Duodenal mucosa (tissue), 2 donors: Measurements from ENCODE around the gene RPAP3.

Source experiments
- H3K27ac ChIP-seq: one replicate; pipeline ENCODE4 v1.7.0; 2013; ENCODE audit warnings: low read depth, low read length
- H3K27me3 ChIP-seq, 2 donors: one replicate each; pipeline ENCODE4 v1.7.0; 2013; ENCODE audit warnings: low read length in 2 of 2, control low read depth in 1 of 2; ENCODE audit not compliant: insufficient read depth in 2 of 2, control insufficient read depth in 1 of 2
- H3K36me3 ChIP-seq, 2 donors: one replicate each; pipeline ENCODE4 v1.7.0; 2013; ENCODE audit warnings: low read length in 2 of 2, control low read depth in 1 of 2; ENCODE audit not compliant: insufficient read depth in 2 of 2, control insufficient read depth in 1 of 2
- H3K4me1 ChIP-seq, 2 donors: one replicate each; pipeline ENCODE4 v1.7.0; 2013; ENCODE audit warnings: low read length in 2 of 2, control low read depth in 1 of 2; ENCODE audit not compliant: insufficient read depth in 2 of 2, control insufficient read depth in 1 of 2
- H3K4me3 ChIP-seq, 2 donors: one replicate each; pipeline ENCODE4 v1.7.0; 2013; ENCODE audit warnings: low read length in 2 of 2, low read depth in 1 of 2
- H3K9ac ChIP-seq, 2 donors: one replicate each; pipeline ENCODE4 v1.7.0; 2013; ENCODE audit warnings: low read length in 2 of 2, low read depth in 1 of 2
- H3K9me3 ChIP-seq, 2 donors: one replicate each; pipeline ENCODE4 v1.7.0; 2013; ENCODE audit warnings: low read length in 2 of 2, control low read depth in 1 of 2; ENCODE audit not compliant: control insufficient read depth in 1 of 2

The RPAP3 gene

DNA sequence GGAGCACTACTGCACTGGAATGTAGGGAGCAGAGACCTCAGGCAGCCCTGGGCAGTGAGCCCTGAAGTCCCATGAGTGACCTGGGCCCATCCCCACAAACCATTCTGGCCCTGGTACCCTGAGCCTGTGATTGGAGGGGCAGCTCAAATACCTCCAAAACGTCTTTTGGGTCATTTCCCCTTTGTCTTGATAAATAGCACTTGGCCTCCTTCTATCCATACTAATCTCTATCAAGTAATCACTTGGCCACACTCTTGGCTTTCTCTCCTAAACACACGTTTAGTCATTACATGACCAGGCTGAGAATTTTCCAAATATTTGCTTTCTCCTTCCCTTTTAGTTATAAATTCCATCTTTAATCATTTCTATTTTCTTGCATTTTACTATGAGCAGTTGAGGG is 91.3 kb downstream of the RPAP3 start:
- no peaks in the 10 kb centered on the region for H3K4me1 ChIP-seq
- H3K9ac ChIP-seq, result no peak overlapping the region

DNA sequence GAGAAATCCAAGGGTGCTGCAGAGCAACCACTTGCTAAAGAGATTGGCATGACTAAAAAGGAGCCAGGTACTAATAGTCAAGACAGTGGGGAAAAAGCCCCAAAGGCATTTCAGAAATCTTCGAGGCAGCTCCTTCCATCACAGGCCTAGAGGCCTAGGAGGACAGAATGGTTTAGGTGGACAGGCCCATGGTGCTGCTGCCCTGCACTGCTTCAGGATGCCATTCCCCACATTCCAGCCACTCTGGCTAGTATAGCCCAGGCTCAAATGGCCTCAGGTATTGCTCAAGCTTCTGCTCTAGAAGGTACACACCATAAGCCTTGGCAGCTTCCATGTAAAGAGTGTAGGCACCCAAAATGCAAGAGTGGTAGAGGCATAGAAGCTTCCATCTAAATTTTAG is 92.9 kb downstream of the RPAP3 start:
- no peaks in the 10 kb centered on the region for H3K36me3 ChIP-seq
- H3K9me3 ChIP-seq, result peaks cover 7 to 8% of the 10 kb centered on the region in 2 donors
- H3K4me1 ChIP-seq, result no peaks in the 10 kb centered on the region
- H3K4me3 ChIP-seq, result no peak overlapping the region
- no peak overlapping the region for H3K9ac ChIP-seq
- no peak overlapping the region for H3K27ac ChIP-seq
- no peaks in the 10 kb centered on the region for H3K27me3 ChIP-seq

More for the DNA sequence above, 91.3 kb downstream of the RPAP3 start:
- Histone ChIP-seq H3K9me3 (peaks cover 7 to 8% of the 10 kb centered on the region in 2 donors), H3K27me3 (no peaks in the 10 kb centered on the region), H3K36me3 (no peaks in the 10 kb centered on the region), H3K4me3 (no peak overlapping the region), H3K27ac (no peak overlapping the region)

DNA sequence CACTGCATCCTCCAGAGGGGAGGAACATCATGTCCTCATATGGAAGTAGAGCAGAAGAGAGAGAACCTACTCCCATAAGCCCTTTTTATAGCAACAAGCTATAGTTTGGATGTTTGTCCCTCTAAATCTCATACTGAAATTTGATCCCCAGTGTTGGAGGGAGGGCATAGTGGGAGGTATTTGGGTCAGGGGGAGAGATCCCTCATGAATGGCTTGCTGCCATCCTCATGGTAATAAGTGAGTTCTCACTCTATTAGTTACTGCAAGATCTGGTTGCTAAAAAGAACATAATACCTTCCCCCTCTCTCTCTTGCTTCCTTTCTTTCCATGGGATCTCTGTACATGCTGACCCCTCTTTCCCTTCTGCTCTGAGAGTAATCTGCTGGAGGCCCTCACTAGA is 93.9 kb downstream of the RPAP3 start:
- Histone ChIP-seq H3K4me1 (no peaks in the 10 kb centered on the region), H3K9me3 (peaks cover 8 to 16% of the 10 kb centered on the region in 2 donors), H3K27me3 (no peaks in the 10 kb centered on the region), H3K36me3 (no peaks in the 10 kb centered on the region), H3K9ac (no peak overlapping the region), H3K27ac (no peak overlapping the region), H3K4me3 (no peak overlapping the region)
